Fibroblast of lung (primary cell): ENCODE data around the gene CDH4. TPM values are rescaled to one million over a fixed set of nuclear protein-coding genes. Genes with fewer than 3 reads are reported as not detected.
"Not testable (repeated sequence)": the region's sequence is repeated elsewhere in the genome, so short reads cannot be mapped to it uniquely, and the experiment has no call there.

Experiments
- DNase-seq, 2 donors: peaks; one replicate each; pipeline versions ENCODE4 v3.0.0 to v3.0.0-alpha.2; 2010; ENCODE audit warnings: low read depth in 2 of 2
- H2AFZ ChIP-seq: 2 replicates; pipeline ENCODE4 v1.5.1; 2012; ENCODE audit warnings: low read length, control low read depth, inconsistent platforms
- H3K27ac ChIP-seq: 2 replicates; pipeline ENCODE4 v1.5.1; 2011; ENCODE audit warnings: low read length, control low read depth; ENCODE audit not compliant: insufficient read depth
- H3K27me3 ChIP-seq: 2 replicates; pipeline ENCODE4 v1.5.1; 2011; ENCODE audit warnings: mild to moderate bottlenecking, low read length; ENCODE audit not compliant: control insufficient read depth, insufficient read depth
- H3K36me3 ChIP-seq: 2 replicates; pipeline ENCODE4 v1.5.1; 2011; ENCODE audit warnings: low read length; ENCODE audit not compliant: control insufficient read depth, insufficient read depth
- H3K4me1 ChIP-seq: 2 replicates; pipeline ENCODE4 v1.5.1; 2011; ENCODE audit warnings: low read length; ENCODE audit not compliant: control insufficient read depth, insufficient read depth; ENCODE audit errors: extremely low read depth
- H3K4me2 ChIP-seq: 2 replicates; pipeline ENCODE4 v1.5.1; 2011; ENCODE audit warnings: low read length, control low read depth; ENCODE audit not compliant: insufficient read depth; ENCODE audit errors: extremely low read depth
- H3K4me3 ChIP-seq, 4 experiments: fragments of 200-600 bp in 1 of 4; sonication (generic) in 1 of 4; replicated peaks in 1 of 4; 2 replicates each; pipeline ENCODE4 v1.5.1; 2011 to 2016; ENCODE audit warnings: low read length in 4 of 4, low read depth in 3 of 4, mild to moderate bottlenecking in 3 of 4, control low read depth in 2 of 4, inconsistent platforms in 1 of 4, mixed read lengths in 1 of 4; ENCODE audit not compliant: insufficient read depth in 1 of 4; ENCODE audit errors: control extremely low read depth in 1 of 4
- H3K79me2 ChIP-seq: 2 replicates; pipeline ENCODE4 v1.5.1; 2012; ENCODE audit warnings: mild to moderate bottlenecking, low read length, inconsistent platforms; ENCODE audit not compliant: control insufficient read depth, insufficient read depth
- H3K9ac ChIP-seq: 2 replicates; pipeline ENCODE4 v1.5.1; 2011; ENCODE audit warnings: mild to moderate bottlenecking, low read length, control low read depth; ENCODE audit not compliant: insufficient read depth
- H3K9me3 ChIP-seq: 2 replicates; pipeline ENCODE4 v1.5.1; 2012; ENCODE audit warnings: low read depth, low read length; ENCODE audit not compliant: control insufficient read depth, insufficient read depth
- H4K20me1 ChIP-seq: 2 replicates; pipeline ENCODE4 v1.5.1; 2011; ENCODE audit warnings: low read length; ENCODE audit not compliant: control insufficient read depth, insufficient read depth; ENCODE audit errors: extremely low read depth
- CTCF ChIP-seq, 2 donors: IDR thresholded peaks in 1 of 2; conservative IDR thresholded peaks in 1 of 2; 1 replicate in 1 of 2; 2 replicates in 1 of 2; pipeline ENCODE4 v1.5.1; 2011 to 2012; ENCODE audit warnings: low read length in 2 of 2, control low read depth in 1 of 2, inconsistent platforms in 1 of 2, low read depth in 1 of 2, mild to moderate bottlenecking in 1 of 2
- EZH2 ChIP-seq: IDR thresholded peaks from 2 replicates; pipeline ENCODE4 v1.5.1; 2012; ENCODE audit warnings: low read length, control low read depth, mild to moderate bottlenecking; ENCODE audit errors: missing control alignments
- polyA plus RNA-seq, 2 donors: library from polyadenylated mRNA; depleted of rRNA in 1 of 2; stranded (reverse) in 1 of 2; unstranded in 1 of 2; fragments of >200 nt; gene quantifications; 2 replicates each; pipeline ENCODE4 v1.2.1, GENCODE V29; 2011 to 2012; ENCODE audit warnings: missing spikeins in 1 of 2
- total RNA-seq: library from RNA; depleted of rRNA; stranded (reverse); fragments of >200 nt; gene quantifications from 2 replicates; pipeline ENCODE4 v1.2.1, GENCODE V29; 2014

Gene CDH4
- total and polyA plus RNA-seq, 2 donors (not counting 1 experiment from before 2014, with no cell fraction given) = 4.8 to 6.8 TPM

GRCh38 chr20:61940976-61941720, 689.1 kb downstream of the CDH4 start:
- Histone ChIP-seq H3K79me2 (no peaks in the 10 kb centered on the region), H3K9ac (no peak overlapping the region), H3K4me2 (no peak overlapping the region), H3K27ac (no peak overlapping the region), H3K9me3 (no peaks in the 10 kb centered on the region), H3K36me3 (no peaks in the 10 kb centered on the region), H2AFZ (no peak overlapping the region), H3K27me3 (no peaks in the 10 kb centered on the region), H3K4me3 (no peak overlapping the region), H3K4me1 (no peaks in the 10 kb centered on the region), H4K20me1 (no peaks in the 10 kb centered on the region)
- TF ChIP-seq EZH2 (no peak), CTCF (conservative IDR thresholded peaks at IDR 0.05 in 1 of 2, IDR thresholded peaks at IDR 0.05 in 1 of 2; ENCODE audit: low read depth in 1 of 2, low read length in 2 of 2) (no peak)
- no peak for DNase-seq

- Histone ChIP-seq H3K79me2 (no peaks in the 10 kb centered on the region), H3K4me3 (no peak overlapping the region), H3K27me3 (no peaks in the 10 kb centered on the region), H3K36me3 (no peaks in the 10 kb centered on the region), H3K4me2 (no peak overlapping the region), H3K27ac (no peak overlapping the region), H2AFZ (no peak overlapping the region), H3K9ac (no peak overlapping the region), H4K20me1 (no peaks in the 10 kb centered on the region), H3K9me3 (no peaks in the 10 kb centered on the region), H3K4me1 (no peaks in the 10 kb centered on the region)
- DNase-seq = no peak
- TF ChIP-seq CTCF (conservative IDR thresholded peaks at IDR 0.05 in 1 of 2, IDR thresholded peaks at IDR 0.05 in 1 of 2; ENCODE audit: low read depth in 1 of 2, low read length in 2 of 2) = no peak
- TF ChIP-seq EZH2 = no peak
Measured at GRCh38 chr20:61941721-61942405, 689.8 kb downstream of the CDH4 start.

GRCh38 chr20:61942526-61942925, 690.5 kb downstream of the CDH4 start:
- H3K4me1 ChIP-seq = no peaks in the 10 kb centered on the region
- no peaks in the 10 kb centered on the region for H3K79me2 ChIP-seq
- H3K9ac ChIP-seq = no peak overlapping the region
- DNase-seq = no peak
- no peaks in the 10 kb centered on the region for H3K9me3 ChIP-seq
- H2AFZ ChIP-seq = no peak overlapping the region
- no peaks in the 10 kb centered on the region for H3K27me3 ChIP-seq
- no peak overlapping the region for H3K27ac ChIP-seq
- H3K36me3 ChIP-seq = no peaks in the 10 kb centered on the region
- no peaks in the 10 kb centered on the region for H4K20me1 ChIP-seq
- TF ChIP-seq CTCF (conservative IDR thresholded peaks at IDR 0.05 in 1 of 2, IDR thresholded peaks at IDR 0.05 in 1 of 2; ENCODE audit: low read depth in 1 of 2, low read length in 2 of 2) = no peak
- TF ChIP-seq EZH2 = no peak
- H3K4me2 ChIP-seq = no peak overlapping the region
- no peak overlapping the region for H3K4me3 ChIP-seq

GRCh38 chr20:61944967-61945366, 692.9 kb downstream of the CDH4 start:
- not testable (repeated sequence) for H3K79me2 ChIP-seq, H2AFZ ChIP-seq, H3K9ac ChIP-seq, H3K4me1 ChIP-seq, H3K4me3 ChIP-seq, H3K27ac ChIP-seq, H3K4me2 ChIP-seq, H4K20me1 ChIP-seq, DNase-seq, H3K27me3 ChIP-seq, H3K36me3 ChIP-seq, H3K9me3 ChIP-seq
